HUDEP-2 (cell line): ENCODE data around the gene ENPP6.
"Not testable (repeated sequence)": the region's sequence is repeated elsewhere in the genome, so short reads cannot be mapped to it uniquely, and the experiment has no call there.

Source experiments
- DNase-seq, 76 experiments: peaks; one replicate each; lab custom pipeline; 2025; ENCODE audit not compliant: unreplicated experiment in 76 of 76; lab: John Stamatoyannopoulos, UW

Gene ENPP6

DNA sequence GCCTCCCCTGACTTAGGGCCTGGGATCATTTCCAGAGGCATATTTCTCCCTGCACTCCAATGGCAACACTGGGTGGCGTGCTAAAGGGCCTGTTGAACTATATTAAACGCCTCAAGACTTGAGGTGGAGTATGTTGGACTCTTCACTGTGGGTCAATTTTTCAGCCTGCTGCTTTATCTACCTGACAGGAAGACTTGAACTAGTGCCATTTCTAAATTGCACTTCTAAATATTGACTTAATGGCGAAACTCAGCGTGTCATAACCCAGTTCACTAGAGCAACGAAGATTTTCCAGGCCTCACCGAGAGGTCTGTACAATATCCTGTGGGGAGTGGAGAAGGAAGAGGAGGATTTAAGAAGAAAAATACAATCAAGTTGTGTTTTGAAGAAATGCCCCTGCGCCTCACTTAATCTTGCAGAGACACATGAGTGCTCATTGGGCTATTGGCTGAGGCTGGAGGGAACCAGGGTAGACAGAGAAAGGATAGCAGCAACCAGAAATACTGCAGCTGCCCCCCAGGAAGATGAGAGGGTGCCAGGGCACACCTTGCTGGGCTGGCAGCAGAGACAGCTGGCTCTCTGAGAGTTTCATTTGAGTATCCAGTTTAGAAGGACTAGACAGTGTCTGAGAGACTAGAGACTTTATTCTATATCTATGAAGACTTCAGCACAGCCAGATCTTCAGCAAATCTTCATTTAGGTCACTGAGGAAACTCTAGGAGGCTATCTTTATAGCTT lies 67.4 kb downstream of the ENPP6 start:
- no peak for DNase-seq

- DNase-seq: no peak
These were observed 68.7 kb downstream of the ENPP6 start for GRCh38 chr4:184148738-184149637.

GRCh38 chr4:184147858-184148737 lies 69.6 kb downstream of the ENPP6 start:
- no peak for DNase-seq

DNA sequence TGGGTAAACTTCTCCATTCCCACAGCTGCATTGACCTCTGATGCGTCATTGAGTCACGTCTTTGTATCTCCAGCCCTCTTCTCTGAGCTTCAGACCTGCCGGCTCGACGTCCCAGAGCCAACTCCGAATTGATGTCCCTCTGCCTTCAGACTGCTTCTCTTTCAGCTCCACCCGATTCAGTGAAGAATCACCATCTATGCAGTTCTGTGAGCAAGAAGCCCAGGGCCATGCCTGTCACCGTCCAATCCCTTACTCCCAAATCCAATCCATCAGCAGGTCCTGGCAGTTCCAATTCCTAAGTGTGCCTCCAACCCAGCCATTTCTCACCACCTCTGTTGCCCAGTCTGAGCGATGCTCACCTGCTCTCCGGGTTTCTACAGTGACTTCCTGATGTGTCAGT lies 70.7 kb downstream of the ENPP6 start:
- DNase-seq: no peak

DNA sequence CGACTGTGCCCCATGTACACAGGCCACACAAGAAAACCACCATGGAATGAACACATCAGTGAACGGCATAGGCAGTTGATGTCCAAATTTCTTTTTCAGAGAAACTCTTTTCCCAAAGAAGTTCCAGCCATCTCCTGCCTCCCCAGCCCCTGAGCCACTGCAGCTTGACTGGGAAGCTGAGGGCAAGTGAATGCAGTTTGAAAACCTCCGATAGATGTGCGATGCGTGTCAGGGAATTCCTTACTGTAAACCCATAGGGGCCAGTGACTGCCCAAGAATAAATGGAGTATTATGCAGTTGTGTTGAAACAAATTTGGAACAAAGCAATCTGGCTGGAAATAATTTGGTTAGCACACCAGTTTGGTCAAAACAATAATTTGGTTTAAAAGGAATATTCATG lies 72.1 kb downstream of the ENPP6 start:
- no peak for DNase-seq

DNA sequence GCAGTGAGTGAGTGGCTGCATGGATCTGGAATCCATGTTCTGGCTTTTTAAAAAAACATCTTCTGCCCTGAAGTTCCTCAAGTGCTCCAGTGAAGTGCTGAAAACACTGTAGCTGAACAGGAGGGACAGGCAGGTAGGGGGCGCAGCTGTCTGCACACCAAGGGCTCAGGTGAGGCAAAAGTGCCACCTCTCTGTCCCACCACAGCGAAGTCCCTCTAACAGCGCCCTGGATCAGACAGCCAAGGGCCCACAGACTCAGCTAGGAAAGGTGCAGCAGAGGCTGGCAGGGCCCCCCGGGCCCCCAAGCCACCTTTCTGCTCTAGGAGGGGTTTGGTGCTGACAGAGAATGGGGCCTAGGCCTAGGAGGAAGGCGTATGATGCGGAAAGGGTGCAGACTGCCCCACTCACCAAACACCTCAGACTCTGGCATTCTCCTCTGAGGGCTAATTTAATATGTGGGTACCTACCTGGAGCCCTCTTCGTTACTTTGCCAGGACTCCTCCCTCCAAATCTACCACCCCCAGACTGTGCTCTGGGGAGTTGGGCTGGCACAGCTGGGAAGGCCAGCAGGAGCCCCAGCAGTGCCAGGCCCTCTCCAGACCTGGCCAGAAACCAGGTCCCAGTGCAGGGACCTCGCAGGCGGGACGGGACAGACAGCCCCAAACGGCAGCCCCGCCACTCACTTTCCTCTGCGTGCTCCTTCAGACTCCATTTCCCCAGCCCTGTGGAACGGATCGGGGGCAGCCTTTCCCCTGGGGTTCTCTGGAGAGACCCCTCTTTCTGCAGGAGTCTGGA lies 73.7 kb downstream of the ENPP6 start:
- DNase-seq: no peak

DNA sequence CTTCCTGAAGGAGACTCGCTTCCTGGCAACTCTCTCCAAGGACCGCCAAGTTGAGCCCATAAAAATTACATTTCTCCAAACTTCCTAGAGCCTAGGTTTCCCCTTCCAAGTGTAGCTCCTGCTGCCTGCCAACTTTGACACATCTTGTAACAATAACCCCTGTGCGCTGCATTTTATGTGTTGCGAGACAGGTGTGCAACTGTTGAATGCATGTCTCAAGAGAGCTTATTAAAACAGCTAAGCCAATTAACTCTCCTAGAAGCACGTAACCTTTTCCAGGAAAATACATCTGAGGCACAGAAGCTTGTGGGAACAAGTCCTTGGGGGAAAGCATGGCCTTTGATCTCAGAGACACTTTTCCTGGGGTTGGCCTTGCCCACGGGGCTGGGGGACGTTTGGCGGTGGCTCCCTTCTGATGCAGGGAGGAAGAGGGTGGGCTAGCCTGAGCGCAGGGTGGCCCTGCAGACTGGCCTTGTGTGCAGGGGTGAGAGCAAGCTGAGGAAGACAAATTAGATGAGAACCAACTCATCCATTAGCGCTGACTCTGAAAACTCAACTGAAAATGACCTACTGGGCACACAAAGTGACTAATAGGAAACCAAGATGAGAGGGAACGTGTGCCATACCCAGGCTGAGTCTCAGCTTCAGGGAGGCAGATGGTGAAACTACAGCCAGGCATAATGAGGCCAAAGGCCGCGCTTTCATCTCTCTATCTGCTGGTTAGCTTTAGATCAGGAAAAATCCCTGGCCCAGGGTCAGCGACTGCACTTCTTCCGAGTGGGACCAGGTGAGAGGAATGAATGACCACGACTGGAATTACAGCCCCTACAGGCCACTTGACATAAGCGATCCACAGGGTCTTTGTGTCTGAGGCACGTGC lies 75.3 kb downstream of the ENPP6 start:
- DNase-seq: no peak

GRCh38 chr4:184140901-184141300 lies 76.8 kb downstream of the ENPP6 start:
- DNase-seq: not testable (repeated sequence)

DNA sequence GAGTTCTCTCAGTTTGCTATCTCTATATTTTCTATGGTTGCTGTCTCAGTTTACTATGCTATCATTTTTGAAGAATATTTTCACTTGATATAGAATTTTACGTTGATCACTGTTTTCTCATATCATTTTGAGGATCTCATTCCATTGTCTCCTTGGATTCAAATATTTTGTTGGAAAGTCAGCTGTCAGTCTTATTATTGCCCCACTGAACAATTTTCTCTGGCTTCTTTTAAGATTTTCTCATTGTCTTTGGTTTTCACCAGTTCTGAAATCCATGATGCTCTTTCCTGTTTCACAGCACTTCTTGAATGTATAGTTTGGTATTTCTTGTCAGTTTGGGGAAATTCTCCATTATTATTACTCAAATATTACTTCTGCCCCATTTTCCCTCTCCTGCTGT lies 81.1 kb downstream of the ENPP6 start:
- DNase-seq: no peak

GRCh38 chr4:184126800-184127199 lies 90.9 kb downstream of the ENPP6 start:
- DNase-seq: no peak

DNA sequence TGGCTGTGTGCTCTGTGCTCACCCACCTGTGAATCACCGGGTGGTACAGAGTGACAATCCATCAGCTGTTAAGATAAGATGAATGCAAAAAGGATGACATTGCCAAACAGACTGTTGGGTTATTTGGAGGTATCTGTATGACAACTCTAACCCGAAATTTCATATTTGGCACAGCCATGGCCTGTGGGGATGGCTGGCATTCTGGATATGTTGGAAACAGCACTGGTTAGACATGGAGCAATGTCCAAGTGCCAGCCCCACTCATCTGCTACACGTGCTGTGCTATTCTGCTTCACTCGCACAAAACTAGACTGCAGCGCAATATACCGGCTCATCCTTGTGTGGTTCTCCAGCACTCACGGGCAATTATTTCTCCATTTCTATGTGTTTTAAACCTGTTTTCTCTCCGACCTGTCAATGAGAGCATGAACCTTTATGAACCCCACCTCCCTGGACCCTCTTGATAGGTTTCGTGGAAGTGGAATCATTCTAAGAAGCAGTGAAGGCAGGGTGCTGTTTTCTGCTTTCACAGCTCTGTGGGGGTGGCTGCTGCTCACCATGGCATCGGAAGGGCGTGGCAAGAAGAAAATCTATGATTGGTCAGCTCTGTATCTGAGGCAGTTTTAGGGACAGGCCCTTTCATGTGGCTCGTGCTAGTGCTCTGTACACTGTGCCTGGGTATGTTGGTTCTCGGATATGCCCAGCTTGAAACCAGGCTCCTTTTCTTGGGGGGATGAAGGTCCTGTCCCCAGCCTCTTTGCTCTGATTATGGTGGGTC lies 94.9 kb downstream of the ENPP6 start:
- no peak for DNase-seq

GRCh38 chr4:184120549-184121127 lies 97.0 kb downstream of the ENPP6 start:
- no peak for DNase-seq

DNA sequence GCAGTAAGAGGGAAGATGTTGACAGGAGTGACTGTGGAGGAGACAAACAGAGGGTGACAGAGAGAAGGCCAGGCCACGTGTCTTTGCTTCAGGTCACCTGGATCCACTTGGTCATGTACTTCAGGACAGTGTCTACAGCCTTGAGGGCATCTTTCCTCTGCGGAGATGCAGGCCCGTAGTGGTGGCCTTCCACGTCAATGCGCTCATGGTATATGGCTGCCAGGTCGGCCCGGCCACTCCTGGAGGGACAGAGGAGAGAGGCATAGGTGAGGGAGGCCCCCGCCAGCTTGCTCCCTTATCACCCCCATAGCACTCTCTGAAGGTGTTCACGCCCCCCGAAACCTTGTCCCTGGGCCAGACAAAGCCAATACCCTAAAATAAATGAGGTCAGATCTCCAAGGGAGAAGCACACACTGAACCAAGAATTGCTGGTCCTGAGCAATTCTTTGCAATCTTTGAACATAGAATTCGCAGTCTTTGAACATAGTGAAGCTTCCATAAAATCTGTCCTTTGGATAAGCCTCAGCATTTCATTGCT lies 99.9 kb downstream of the ENPP6 start:
- DNase-seq: no peak

GRCh38 chr4:184115399-184115798 lies 102.3 kb downstream of the ENPP6 start:
- DNase-seq: no peak

- no peak for DNase-seq
These were observed 103.2 kb downstream of the ENPP6 start for GRCh38 chr4:184114431-184114830.

- no peak for DNase-seq
These were observed 105.6 kb downstream of the ENPP6 start for GRCh38 chr4:184112006-184112550.

GRCh38 chr4:184111233-184111832 lies 106.3 kb downstream of the ENPP6 start:
- no peak for DNase-seq
